HG03342 (cell line): ENCODE data around the gene ASB10.

Experiments
- ATAC-seq: cut with Tn5 transposase; IDR thresholded peaks from one replicate; pipeline ENCODE4 v1.9.1; 2021; ENCODE audit warnings: mild to moderate bottlenecking, moderate library complexity; ENCODE audit not compliant: unreplicated experiment

ASB10 gene

DNA sequence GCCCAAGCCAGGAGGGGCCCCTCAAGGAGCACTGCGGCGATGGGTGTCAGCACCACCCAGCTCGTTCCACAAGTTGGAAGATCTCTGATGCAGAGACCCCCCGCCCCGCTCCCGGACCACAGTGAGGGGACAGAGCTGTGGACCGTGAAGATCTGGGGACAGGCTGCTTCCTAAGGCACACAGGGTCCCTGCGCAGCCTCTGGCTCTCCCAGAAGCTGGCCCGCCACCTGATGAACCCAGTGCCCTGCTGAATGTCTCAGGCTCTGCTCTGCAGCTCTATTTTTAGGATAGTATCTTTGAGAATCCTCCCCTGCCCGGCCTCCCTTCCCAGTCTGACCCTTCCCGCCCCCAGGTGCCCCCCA, 49.3 kb downstream of the ASB10 start:
- no peak for ATAC-seq

DNA sequence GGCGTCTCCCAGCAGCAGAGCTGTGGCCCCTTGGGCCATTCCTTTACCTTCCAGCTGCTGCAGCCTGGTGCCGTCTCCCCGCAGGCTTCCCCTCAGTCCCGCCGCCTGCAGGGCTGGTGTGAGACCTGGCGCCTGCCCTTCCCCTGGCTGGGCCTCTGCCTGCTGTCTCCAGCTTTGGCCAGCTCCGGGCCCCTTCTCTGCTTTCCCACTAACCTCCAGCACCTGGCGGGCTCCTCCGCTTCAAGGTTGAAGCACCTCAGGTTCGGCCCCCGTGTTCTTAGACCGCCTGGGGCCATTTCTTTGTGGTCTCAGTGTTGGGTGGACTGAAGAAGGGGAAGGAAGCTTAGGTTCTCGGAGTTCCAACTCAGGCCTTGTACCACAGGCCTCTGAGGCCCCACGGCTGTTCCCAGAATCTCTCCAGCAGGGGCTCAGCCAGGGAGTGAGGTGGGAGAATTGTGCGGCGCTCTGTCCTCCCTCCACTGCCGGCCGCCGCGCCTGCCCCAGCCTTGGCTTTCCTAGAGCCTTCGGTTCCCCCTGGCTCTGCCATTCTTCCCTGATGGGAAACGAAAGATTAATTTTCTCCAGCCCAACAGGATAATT, 49.9 kb downstream of the ASB10 start:
- ATAC-seq = no peak

DNA sequence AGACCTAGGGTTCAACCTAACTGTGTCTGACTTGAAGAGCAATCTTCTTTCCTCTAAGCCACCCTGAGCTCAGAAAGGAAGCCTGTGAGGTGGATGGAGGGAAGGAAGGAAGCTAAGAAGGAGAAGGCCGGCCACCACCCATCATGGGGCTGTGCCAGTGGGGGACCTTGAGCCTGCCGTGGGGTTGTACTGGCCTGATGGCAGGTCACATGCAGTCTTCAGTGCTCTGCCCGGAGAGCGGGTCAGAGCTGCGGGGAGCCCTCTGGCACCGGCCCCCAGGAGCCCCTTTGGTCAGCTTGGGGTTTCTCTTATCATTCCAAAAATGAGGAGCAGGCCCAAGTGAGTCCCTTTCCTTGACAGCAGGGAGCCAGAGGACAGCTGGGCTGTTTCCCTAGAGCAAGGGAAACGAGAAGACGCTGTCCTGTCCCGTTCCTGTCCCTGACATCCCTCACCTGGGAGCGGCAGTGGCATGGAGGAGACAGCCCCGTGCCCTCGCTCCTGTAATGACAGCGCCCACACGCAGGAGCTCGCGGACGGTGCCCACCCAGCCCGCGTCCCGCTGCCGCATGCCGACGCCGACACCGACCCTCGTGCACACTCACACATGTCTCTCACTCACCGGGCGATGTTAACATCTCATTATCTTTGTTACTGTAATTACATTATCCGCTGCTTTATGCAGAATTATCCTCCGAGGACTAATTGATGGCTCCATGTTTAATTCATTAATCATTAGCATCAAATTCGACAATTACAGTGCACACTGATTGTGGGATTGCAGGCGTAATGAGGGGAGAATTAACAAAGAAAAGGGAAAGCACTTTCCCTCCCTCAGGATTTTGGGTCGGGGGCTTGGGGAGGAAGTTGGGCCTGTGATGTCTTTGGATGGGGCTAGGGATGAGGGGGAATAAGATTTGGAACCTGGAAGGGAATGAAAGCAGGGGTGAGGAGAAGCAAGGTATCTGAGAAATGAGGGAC, 50.9 kb downstream of the ASB10 start:
- no peak for ATAC-seq

DNA sequence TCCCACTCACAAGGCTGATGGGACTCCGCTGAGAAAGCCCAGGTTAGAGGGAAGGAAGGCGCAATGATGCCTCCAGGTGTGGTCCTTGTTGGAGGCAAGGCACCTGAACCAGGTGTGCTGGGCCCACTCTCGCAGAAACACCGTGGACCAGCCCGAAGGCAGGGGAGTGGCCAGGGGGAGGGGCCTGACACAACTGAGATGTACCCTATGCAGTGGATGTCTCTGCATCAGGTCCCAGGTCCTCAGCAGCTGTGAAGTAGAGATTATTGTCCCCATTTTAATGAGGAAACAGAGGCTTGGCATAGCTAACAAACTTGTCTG, 51.6 kb downstream of the ASB10 start:
- no peak for ATAC-seq

DNA sequence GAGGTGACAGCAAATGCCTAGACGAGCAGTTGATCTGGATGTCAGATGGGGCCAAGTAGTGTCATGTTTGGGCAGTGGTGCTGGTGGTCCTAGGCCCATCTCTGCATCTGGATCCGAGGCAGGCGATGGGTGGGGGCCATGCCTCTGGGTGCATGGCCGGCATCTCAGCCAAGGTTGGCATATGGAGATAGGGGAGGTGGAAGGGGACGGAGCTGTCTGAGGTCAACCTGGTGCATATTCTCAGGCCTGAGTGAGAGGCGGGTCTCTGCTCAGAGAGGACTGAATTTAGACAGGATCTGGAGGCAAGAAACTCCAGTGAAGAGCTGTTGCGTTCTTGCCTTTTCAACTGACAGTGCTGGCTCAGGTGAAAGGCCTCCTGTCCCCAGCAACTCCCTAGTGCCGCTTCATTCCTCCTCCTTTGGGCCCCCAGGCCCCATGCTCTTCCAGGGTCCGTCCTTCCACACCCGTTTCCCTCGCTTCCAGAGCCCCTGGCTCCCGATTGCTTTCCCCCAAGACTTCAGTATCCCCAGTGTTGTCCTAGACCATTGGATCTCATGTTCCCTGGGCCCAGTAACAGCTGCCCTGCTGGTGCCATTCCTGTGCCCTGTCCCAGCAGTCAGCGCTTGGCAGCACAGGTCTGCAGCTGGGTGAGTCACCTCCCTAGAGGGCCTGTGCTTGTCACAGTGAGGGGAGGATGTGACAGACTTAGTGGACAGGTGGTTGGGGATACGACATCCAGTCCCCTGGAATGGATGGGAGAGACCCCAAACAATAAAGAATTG, 52.1 kb downstream of the ASB10 start:
- no peak for ATAC-seq

DNA sequence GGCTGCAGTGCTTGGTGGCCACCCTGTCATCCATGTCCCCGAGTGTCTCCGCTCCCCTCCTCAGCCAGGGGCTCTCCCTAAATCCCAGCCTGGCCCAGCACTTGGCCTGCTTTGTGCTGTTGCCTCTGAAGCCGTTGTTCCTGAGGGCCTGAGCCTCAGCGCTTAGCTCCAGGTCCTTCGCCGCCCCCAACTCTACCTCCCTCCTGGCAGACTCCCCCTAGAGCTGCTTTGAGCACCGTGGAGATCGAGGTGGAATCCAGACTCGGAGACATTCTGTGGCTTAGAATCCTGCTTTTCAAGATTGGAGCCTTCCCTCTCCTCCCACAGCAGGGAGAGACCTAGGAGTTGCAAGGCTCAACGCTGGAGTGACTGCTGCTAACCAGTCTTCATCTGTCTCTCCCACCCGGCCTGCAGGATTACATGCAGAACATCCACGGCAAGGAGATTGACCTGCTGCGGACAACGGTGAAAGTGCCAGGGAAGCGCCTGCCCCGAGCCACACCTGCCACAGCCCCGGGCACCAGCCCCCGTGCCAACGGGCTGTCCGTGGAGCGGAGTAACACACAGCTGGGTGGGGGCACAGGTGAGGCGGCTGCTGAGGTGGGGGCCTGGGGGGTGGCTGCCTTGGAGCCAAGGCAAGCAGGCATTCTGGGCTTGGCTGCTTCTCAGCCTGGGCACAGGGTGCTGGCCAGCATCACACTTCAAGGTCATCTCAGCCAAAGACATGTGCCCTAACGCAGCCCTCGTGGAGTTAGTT, 52.9 kb downstream of the ASB10 start:
- no peak for ATAC-seq

DNA sequence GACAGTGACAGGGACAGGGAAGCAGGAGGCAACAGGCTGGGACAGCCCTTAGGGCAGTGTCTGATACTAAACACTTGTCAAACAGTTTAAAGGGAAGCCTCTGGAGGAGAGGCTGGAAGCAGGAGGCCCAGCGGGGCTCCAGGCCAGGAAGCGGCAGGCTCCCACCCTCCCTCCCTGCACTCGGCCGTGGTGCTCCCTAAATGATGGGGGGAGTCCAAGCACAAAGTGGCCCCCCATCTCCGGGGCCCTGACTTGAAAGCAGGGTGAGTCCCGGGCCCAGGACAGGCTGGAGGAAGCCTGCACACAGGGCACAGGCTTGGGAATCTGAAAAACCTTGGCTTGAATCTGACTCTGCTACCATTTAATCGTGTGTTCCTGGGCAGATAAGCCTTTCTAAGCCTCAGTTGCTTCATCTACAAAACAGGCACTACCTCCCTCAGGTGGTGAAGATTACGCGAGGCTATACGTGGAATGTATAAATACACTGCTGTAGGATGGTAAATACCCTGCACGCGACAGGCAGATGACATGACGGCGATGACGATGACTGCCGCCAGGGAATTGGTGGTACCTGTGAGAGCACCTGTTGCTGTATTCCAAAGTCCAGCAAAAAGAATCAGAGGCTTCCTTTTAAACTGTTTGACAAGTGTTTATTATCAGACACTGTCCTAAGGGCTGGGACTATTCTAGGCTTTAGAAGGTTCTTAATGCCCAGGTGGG, 53.6 kb downstream of the ASB10 start:
- ATAC-seq = no peak

DNA sequence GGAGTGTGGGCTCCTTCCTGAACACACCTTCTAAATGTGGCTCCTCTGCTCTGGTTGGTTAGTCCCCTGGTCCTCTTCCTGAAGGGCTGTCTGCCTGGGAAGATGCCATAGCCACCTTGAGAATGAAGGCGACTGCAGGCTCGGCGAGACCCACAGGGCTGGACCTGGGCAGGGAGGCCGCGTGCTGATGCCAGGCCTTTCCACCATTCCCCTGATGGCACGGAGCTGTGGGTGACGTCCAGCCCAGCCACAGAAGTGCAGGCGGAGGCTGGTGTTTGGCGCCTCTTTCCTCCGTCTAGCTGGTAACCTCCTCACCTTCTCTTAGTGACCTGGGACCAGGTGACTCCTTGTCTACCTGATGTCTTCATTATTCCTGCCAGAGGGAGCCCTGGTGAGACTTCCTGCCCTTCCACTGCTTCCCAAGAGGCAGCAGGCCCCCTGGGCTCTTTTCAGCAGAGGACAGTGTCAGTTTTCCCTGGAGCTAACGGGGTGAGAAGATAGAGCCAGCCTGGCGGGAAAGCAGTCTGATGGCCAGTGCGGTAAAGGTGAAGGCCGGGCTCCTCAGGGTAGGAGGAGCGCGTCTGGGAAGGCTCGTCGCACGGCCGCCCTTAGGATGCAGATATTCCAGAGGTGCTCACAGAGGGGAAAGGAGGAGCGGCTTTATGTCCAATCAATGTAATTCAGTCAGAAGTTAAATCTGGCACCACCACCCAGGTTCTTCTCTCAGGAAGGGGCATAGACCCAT, 54.4 kb downstream of the ASB10 start:
- no peak for ATAC-seq

DNA sequence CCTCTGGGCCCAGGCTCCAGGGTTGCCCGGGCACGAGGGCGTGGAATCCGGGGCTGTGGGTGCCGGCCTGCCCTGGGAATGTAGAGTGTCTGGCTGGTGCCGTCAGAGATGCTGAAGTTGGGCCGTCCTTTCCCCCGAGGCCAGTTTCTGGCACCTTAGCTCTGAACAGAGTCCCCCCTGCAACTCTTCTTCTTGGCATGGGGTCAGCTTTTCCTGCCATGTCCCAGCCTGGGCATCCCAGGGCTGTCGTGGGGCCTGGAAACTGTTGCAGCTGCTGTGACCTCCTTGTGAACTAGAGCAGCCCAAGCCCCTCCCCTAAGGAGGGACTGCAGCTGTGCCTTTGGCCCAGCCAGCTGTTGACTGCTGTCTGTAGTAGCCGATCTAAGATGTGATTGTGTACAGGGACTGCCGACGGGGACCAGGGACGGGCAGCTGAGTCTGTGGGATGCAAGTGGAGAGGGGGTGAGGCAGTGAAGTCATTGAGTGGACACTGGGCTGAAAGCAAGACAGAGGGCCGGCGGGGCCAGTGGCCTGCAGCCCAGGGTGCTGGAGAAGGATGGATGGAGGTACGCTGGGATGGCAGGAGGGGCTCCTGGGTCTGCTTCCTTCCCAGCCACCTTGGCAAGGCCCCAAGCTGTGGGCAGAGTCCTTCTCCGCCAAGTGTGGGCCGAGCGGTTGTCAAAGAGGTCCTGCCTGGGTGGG, 55.3 kb downstream of the ASB10 start:
- no peak for ATAC-seq

DNA sequence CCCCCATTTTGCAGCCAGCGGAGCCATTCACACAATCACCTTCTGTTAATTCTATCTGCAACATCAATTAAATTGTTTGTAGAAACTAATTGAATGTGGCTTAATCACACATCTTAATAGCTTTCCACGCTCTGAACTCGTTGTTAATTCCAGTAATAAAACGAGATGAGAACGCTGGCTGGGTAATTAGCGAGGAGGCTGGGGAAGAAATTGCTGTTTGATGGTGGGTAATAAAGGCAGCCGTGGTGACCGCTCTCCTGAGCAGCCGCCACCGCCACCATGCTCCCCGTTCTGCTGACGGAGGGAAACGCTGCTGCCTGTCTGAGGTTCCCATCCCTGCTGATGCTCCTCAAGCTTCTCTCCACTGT, 55.8 kb downstream of the ASB10 start:
- no peak for ATAC-seq

DNA sequence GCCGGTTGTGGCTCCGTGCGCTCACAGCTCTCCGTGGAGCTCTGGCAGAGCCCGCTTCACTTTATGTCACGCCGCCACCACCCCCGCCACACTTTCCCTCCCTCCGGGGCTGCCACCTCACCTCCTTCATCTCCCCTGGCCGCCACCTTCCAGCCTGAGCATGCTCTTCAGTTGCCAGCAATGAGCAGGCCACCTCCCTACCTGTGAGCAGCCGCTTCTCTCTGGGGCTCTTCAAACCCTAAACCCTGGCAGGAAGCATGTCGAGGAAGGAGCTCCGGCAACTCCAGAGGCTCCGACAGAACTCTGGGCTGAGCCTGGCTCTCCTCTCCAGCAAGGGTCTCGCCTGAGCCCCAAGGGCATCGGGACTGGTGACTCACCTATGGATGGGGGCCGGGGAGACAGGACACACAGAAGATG, 56.3 kb downstream of the ASB10 start:
- no peak for ATAC-seq

DNA sequence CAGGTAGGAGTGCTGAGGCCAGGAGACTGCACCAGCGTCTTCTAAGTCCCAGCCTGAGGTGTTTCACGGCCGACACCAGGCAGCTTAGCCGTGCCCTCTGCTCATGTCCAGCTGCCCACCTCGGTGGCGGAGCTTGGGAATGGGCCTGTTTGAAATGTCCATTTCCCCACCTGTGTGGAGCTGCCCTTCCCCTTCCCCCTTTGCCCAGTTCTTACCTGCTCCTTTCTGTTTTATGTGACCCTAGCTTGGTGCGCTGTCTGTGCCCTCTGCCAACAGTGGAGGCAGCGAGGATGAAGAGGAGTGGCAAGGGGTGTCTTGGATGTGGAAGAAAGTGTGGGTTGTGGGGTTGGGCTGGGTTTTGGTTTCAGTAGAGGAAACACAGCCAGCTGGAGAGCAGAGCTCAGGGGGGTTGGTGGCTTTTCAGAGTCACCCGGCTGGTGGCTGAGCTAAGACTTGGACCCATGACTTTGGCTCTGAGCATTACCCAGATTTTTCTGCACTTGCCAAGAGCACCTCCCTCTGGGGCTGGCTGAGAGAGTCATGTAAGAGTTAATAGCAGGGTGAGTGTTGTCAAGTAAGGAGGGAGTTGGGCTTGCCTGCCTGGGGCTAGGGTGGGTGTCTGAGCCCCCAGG, 57.0 kb downstream of the ASB10 start:
- no peak for ATAC-seq

DNA sequence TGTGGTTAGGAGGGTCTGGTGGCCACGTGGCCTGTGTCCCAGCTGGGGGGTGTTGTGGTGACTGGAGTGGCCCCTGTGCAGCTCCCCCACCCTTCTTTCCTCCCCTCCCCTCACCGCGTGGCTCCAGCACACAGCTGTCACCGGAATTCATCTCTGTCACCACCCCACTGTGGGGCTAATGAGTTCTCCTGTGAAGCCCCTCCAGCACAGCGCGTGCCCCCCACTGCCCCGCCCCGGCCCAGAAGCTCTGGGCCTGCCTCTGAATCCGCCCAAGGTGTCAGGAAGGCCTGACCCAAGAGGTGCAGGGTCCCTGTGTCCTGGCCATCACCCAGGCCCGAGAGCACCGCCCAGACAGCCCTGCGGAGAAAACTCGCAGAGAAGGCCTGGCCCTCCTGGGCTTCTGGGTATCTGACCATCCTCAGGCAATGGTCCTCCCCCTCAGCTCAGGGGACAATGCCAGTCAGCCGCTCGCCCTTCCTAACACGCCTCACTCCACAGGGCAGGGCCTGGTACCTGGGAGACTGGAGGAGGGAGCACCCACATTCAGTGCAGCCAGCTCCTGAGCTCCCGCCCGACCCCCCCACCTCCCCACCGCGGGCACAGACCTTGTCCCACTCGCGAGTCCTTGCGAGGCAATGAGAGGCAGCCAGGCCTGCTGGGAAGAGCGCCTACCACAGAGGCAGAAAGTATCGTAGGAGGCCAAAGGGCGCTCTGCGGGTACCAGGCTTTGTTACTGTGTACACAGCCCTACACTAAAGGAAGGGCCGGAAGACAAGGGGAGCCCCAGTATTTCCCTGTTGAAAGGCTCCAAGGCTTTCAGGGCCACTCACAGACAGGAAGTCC, 57.7 kb downstream of the ASB10 start:
- ATAC-seq = no peak

DNA sequence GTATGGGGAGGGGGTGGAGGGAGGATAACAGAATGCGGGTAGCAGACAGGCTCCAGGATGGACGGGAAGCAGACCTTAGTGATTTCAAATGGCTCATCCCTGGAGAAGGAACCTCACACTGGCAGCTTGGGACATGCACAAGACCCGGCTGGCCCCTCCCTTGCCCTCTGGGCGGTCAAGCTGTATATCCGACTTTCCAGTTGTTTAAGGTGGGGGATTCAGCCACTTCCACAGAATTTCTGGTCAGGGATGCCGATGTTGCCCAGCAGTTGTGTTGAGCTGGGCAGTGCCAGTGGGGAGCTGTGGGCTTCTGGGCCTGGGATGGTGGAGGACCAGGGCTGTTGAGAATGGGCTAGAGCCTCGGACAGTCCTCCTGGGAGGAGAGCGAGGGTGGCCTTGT, 58.3 kb downstream of the ASB10 start:
- ATAC-seq = no peak

DNA sequence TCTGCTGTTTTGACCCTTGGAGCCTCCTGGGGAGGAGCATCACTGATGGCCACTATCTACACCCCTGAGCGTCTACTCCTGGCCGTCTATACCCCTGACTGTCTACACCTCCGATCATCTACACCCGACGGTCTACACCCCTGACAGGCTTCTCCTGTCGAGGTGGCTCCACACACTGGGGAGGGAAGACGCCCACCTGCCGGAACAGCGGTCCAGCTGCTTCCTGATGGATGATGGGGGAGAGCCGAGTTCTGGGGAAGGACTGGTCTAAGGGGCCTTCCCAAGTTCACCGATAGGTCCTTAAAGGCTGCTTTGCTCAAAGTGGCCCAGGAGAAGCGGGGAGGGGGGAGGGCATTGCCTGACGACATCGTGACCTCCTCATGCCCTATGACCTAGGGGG, 58.9 kb downstream of the ASB10 start:
- no peak for ATAC-seq

DNA sequence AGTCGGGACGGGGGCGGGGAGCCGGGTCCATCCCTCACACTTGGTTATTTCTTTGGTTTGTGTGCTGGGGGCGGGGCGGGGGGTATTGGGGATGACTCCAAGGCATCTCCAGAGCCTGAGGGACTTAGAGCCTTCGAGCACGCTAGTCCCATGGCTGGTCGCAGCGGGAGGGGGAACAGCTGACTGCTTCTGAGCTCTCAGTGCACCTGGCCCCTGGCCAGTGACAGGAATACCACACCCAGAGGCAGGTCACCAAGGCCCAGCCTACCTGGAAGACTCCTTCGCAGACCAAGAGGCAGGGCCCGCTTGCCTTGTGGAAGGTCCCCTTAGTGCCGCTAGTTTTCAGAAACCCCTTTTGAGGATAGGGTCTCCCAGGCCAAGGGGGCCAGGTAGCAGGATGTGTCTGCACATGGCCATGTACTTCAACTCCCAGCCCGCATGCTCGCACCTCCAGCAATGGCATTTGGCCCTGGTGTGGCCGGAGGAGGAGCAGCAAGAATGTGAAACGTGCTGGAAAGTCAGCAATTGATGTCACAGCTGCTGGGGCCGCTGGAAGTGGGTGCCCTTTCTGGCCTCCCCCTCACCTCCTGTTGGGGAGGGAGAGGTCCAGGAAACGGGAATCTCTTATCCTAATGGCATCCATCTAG, 60.4 kb downstream of the ASB10 start:
- no peak for ATAC-seq

DNA sequence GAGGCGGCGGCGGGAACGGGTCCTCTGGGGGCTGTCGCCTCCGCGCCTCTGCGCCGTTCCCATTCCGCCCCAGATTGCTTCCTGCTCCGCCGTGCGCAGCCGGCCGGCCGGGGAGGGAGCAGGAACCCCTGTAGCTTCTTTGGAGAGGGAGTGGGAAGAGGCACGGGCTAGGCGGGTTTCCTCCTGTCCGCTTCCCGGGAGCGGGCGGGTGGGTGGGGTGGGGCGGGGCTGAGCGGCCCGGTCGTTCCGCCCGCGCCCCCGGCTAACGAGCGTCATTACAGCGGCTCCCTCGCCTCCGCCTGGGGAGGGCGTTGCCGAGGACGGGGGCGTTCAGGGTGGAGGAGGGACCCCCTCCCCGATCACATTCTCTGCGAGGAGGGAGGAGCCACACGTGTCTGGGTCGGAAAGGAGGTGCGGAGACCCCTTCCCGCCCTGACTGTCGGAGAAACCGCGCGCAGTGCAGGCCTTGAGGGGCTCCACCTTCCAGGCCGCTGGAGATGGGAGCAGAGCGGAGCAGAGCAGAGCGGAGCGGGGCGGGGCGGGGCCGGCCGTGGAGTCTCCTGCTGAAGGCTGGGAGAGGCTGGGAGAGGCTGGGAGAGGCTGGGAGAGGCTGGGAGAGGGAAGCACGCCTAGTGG, 61.1 kb downstream of the ASB10 start:
- no peak for ATAC-seq
